ENCODE data around the gene IFIT1B. TPM values are rescaled to one million over a fixed set of nuclear protein-coding genes. Genes with fewer than 3 reads are reported as not detected.
A peak's percentile ranks its signal among the peaks of the same experiment; 100 is the strongest.

IFIT1B gene
- polyA plus RNA-seq, 3 donors = not detected

- intact Hi-C loops (cut with micrococcal nuclease) = no loop called here
- no peak for TF ChIP-seq CTCF (IDR thresholded peaks at IDR 0.05)
These were observed 4.9 kb downstream of the IFIT1B start for GRCh38 chr10:89382757-89383156.

GRCh38 chr10:89384474-89385340, 6.9 kb downstream of the IFIT1B start:
- Mint-ChIP-seq H3K9me3 (no peaks in the 10 kb centered on the region), H3K27ac (peak overlapping the region; percentile 64 to 89 (median 77)), H3K4me3 (peak overlapping the region in 1 of 2 donors; percentile 82), H3K27me3 (ENCODE audit: low read depth in 3 of 3) (peaks cover 0 to 5% (median 3%) of the 10 kb centered on the region in 3 donors), H3K36me3 (no peaks in the 10 kb centered on the region), H3K4me1 (peaks cover 28% of the 10 kb centered on the region)
- 0% methylated on average over 1 of the region's 4 CpGs for WGBS (ENCODE audit: insufficient coverage)
- intact Hi-C loops (cut with micrococcal nuclease) = no loop called here
- Histone ChIP-seq H4K20me1 (ENCODE audit: insufficient read depth, low read length) (no peaks in the 10 kb centered on the region), H3K4me3 (replicated peaks in 1 of 3; ENCODE audit: low read depth in 2 of 3, low read length in 3 of 3) (peak overlapping the region in 1 of 3 experiments; percentile 66), H3K4me2 (replicated peaks; ENCODE audit: extremely low read depth, low read length, poor library complexity, severe bottlenecking) (peak overlapping the region; percentile 76), H3K27me3 (ENCODE audit: control insufficient read depth in 2 of 2, insufficient read depth in 2 of 2, low read length in 2 of 2) (no peaks in the 10 kb centered on the region), H3K27ac (ENCODE audit: low read depth in 1 of 2, low read length in 2 of 2) (peak overlapping the region in 1 of 2 donors; percentile 76), H3K9ac (ENCODE audit: insufficient read depth, low read length, poor library complexity, severe bottlenecking) (no peak overlapping the region), H3K4me1 (ENCODE audit: control insufficient read depth in 1 of 2, insufficient read depth in 2 of 2, low read length in 2 of 2) (peaks cover 23 to 26% of the 10 kb centered on the region in 2 donors), H3K79me2 (ENCODE audit: insufficient read depth, low read length) (no peaks in the 10 kb centered on the region), H3K9me3 (replicated peaks in 1 of 2; ENCODE audit: control insufficient read depth in 1 of 2, insufficient read depth in 1 of 2, low read length in 2 of 2) (no peaks in the 10 kb centered on the region), H3K36me3 (replicated peaks in 1 of 2; ENCODE audit: control insufficient read depth in 1 of 2, insufficient read depth in 2 of 2, low read length in 2 of 2) (no peaks in the 10 kb centered on the region), H2AFZ (ENCODE audit: insufficient read depth, low read depth, low read length, poor library complexity, severe bottlenecking) (no peak overlapping the region)
- no peak for TF ChIP-seq CTCF (IDR thresholded peaks at IDR 0.05)
- DNase-seq = peak; percentile 71 to 82 (median 74)

More at GRCh38 chr10:89382757-89383156, 4.9 kb downstream of the IFIT1B start:
- no CpG with 5 or more reads among the region's 1 CpG for WGBS (ENCODE audit: insufficient coverage)
- Mint-ChIP-seq H3K9me3 (no peaks in the 10 kb centered on the region), H3K4me3 (no peak overlapping the region), H3K27me3 (ENCODE audit: low read depth in 3 of 3) (peaks cover 0 to 9% (median 3%) of the 10 kb centered on the region in 3 donors), H3K27ac (peak overlapping the region in 1 of 7 donors; percentile 39), H3K36me3 (no peaks in the 10 kb centered on the region), H3K4me1 (peaks cover 28% of the 10 kb centered on the region)
- Histone ChIP-seq H3K4me1 (ENCODE audit: control insufficient read depth in 1 of 2, insufficient read depth in 2 of 2, low read length in 2 of 2) (peaks cover 23 to 26% of the 10 kb centered on the region in 2 donors), H3K9me3 (replicated peaks in 1 of 2; ENCODE audit: control insufficient read depth in 1 of 2, insufficient read depth in 1 of 2, low read length in 2 of 2) (no peaks in the 10 kb centered on the region), H3K36me3 (replicated peaks in 1 of 2; ENCODE audit: control insufficient read depth in 1 of 2, insufficient read depth in 2 of 2, low read length in 2 of 2) (no peaks in the 10 kb centered on the region), H3K27me3 (ENCODE audit: control insufficient read depth in 2 of 2, insufficient read depth in 2 of 2, low read length in 2 of 2) (no peaks in the 10 kb centered on the region), H2AFZ (ENCODE audit: insufficient read depth, low read depth, low read length, poor library complexity, severe bottlenecking) (no peak overlapping the region), H3K27ac (ENCODE audit: low read depth in 1 of 2, low read length in 2 of 2) (no peak overlapping the region), H3K79me2 (ENCODE audit: insufficient read depth, low read length) (no peaks in the 10 kb centered on the region), H4K20me1 (ENCODE audit: insufficient read depth, low read length) (no peaks in the 10 kb centered on the region), H3K9ac (ENCODE audit: insufficient read depth, low read length, poor library complexity, severe bottlenecking) (no peak overlapping the region), H3K4me2 (replicated peaks; ENCODE audit: extremely low read depth, low read length, poor library complexity, severe bottlenecking) (no peak overlapping the region), H3K4me3 (replicated peaks in 1 of 3; ENCODE audit: low read depth in 2 of 3, low read length in 3 of 3) (no peak overlapping the region)
- DNase-seq = no peak
